Right ventricle myocardium inferior (tissue), 1 donor: ENCODE measurements around the gene COPE. TPM values are rescaled to one million over a fixed set of nuclear protein-coding genes. Genes with fewer than 3 reads are reported as not detected.
"Not testable (repeated sequence)": the region's sequence is repeated elsewhere in the genome, so short reads cannot be mapped to it uniquely, and the experiment has no call there.

Experiments
- ATAC-seq: fragments of 200-7000 bp; cut with Tn5 transposase; one replicate; pipeline ENCODE4 v1.9.1; 2020; ENCODE audit warnings: mild to moderate bottlenecking, moderate library complexity
- DNase-seq: peaks from one replicate; pipeline ENCODE4 v3.0.0; 2021; ENCODE audit errors: missing footprints
- intact Hi-C: fragments of 100-400 bp; cut with DNase I; formaldehyde crosslinking; loops from one replicate; pipeline ENCODE4 v1.11.0; 2022
- total RNA-seq: library from RNA; stranded (reverse); fragmentation: NEBNext Ultra II Directional; extraction: Animal tissue kit (Norgen Biotek cat#: 25700); gene quantifications from one replicate; pipeline ENCODE4 v1.2.1, GENCODE V29; 2021
- donor health status: DM: no; HTN: yes; CAD: no; lungs with severe emphysema.

COPE gene
- total RNA-seq, 1 donor from 2014 or later, result 139 TPM

DNA sequence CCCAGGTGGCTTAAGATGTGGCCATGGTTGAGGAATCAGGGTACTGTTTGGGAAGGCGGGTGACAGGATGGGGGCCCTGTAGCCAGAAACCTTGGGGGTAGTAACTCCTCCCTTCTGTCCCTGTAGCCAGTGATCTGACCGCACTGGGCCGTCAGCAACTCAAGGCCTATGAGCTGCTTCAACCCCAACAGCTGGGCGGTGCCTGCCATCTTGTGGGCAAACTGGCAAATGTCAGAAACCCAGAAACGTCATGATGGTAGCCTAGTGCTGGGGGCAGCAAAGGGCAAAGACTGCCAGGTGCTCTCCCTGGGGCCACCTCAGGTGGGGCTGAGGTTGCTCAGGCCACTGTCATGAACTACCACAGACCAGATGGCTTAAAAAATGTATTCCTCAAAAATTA is 3.5 kb downstream of the COPE start:
- no peak for ATAC-seq
- intact Hi-C loops, result loop anchor here (10.0 kb wide), 1 partner anchor 461 kb away; no protein-coding TSS in a partner anchor
- DNase-seq, result no peak

DNA sequence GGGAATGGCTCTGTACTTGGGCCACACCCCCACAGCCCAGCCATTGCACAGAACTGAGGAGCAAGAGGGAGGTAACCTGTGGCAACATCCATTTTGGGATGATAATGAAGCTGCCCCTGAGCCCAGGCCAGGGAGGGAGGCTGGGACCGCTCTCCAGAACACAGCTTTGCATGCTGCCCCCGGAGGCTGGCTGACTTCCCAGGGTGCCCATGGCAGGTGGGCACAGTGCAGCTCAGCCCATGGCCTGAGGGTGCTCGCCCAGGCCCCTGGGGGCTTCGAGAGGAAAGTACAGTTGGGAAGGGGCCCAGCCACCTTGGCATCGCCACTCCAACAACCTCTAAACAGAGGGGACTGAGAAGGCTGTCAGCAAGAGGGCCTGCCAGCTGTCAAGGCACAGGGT is 5.7 kb downstream of the COPE start:
- ATAC-seq, result no peak
- intact Hi-C loops, result loop anchor here (10.0 kb wide), 1 partner anchor 459 kb away; no protein-coding TSS in a partner anchor
- DNase-seq, result no peak

- intact Hi-C loops, result loop anchor here (10.0 kb wide), 1 partner anchor 458 kb away; no protein-coding TSS in a partner anchor
- DNase-seq, result no peak
- ATAC-seq, result no peak
Observed at GRCh38 chr19:18912933-18913332, 6.3 kb downstream of the COPE start.

GRCh38 chr19:18910801-18911436 is 8.3 kb downstream of the COPE start:
- intact Hi-C loops, result loop anchor here (10.0 kb wide), 1 partner anchor 456 kb away; no protein-coding TSS in a partner anchor
- no peak for ATAC-seq

DNA sequence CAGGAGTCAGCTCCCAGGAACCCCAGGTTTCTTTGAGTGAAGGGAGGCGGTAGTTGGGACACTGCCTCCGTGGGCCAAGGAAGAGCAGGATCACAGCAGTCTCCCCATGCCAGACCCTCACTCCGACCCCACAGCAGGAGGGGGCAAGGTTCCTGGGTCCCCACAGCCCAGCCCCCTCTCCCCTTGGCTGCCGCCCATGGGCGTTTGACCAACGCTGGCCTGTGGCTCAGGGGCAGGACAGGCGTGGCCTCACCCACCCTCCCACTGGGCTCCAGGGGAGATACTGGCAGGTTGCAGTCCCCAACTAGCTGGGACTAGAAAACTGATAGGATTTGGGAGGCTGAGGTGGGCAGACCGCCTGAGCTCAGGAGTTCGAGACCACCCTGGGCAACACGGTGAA is 9.2 kb downstream of the COPE start:
- no peak for ATAC-seq
- intact Hi-C loops, result loop anchor here (10.0 kb wide), 1 partner anchor 455 kb away; no protein-coding TSS in a partner anchor
- DNase-seq, result no peak

More at GRCh38 chr19:18910801-18911436, 8.3 kb downstream of the COPE start:
- DNase-seq, result no peak

DNA sequence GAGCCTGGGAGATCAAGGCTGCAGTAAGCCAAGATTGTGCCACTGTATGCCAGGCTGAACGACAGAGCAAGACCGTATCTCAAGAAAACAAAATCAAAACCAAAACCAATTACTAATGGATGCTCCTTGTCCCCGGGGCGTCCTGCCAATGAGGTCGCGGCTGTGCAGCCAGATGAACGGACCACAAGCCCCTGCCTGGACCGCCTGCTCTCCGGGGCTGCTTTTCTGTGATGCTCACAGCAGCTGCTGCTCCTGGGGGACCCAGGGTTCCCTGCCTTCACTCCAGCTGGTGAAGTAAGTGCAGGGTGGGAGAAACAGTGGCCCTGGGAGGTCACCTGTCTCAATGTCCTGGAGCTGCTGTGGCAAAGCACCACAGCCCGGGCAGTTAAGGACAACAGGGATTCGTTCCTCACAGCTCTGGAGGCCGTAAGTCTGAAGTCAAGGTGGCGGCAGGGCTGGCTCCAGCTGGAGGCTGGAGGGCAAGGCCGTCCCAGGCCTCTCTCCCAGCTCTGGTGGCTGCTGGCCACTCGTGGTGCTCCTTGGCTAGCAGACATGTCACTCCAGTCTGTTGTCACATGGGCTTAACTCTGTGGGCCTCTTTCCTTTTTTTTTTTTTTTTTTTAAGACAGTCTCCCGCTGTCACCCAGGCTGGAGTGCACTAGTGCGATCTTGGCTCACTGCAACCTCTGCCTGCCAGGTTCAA is 10.1 kb downstream of the COPE start:
- intact Hi-C loops, result no loop called here
- ATAC-seq, result no peak
- no peak for DNase-seq

DNA sequence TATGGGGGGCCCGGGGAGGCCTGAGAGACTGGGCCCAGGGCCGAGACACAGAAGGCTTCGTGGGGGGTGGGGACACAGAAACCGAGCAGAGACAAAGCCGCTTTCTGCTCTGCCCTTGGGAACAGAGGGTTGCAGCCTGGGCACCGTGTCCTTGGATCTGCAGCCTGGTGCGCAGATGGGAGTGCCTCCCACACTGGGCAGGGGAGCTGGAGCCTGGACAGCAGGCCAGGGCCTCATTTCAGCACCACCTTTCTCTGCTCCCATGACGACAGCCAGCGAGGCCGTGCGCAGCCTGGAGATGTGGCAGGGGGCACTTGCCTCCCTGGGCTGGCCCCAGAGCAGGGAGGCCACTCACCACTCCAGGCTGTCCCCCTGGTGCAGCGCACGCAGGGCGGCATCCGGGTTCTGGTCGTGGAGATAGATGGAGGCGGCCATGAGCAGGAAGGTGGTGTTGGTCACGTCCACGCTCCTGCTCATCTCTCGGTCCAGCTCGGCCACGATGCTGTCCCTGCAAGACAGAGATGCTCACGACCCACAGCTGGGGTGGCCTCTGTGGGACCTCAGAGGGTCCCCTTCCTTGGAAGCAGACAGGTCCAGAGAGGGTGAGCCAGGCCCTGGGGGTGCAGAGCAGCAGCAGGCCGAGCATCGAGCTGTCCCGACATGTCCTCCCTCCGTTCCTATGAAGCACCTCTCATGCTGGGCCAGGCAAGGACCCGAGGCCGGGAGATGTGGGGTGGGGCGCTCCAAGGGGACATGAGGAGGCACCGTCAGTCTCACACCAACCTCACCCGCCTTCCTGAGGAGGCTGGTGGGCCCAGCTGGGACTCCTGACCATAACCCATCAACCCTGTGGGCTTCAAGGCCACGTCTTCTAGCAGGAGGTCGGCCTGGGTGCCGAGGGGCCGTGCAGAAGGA is 12.3 kb downstream of the COPE start:
- DNase-seq (no peak), ATAC-seq (no peak)

GRCh38 chr19:18905513-18906236 is 13.5 kb downstream of the COPE start:
- intact Hi-C loops, result no loop called here
- DNase-seq (no peak), ATAC-seq (no peak)

More for the DNA sequence above, 12.3 kb downstream of the COPE start:
- intact Hi-C loops, result no loop called here

GRCh38 chr19:18905058-18905456 is 14.1 kb downstream of the COPE start:
- intact Hi-C loops, result no loop called here

GRCh38 chr19:18904334-18905057 is 14.7 kb downstream of the COPE start:
- ATAC-seq, result no peak
- intact Hi-C loops, result no loop called here

More at GRCh38 chr19:18905058-18905456, 14.1 kb downstream of the COPE start:
- no peak for DNase-seq
- no peak for ATAC-seq

GRCh38 chr19:18903156-18904037 is 15.8 kb downstream of the COPE start:
- ATAC-seq (no peak), DNase-seq (no peak)
- intact Hi-C loops, result no loop called here

More at GRCh38 chr19:18904334-18905057, 14.7 kb downstream of the COPE start:
- DNase-seq, result no peak

DNA sequence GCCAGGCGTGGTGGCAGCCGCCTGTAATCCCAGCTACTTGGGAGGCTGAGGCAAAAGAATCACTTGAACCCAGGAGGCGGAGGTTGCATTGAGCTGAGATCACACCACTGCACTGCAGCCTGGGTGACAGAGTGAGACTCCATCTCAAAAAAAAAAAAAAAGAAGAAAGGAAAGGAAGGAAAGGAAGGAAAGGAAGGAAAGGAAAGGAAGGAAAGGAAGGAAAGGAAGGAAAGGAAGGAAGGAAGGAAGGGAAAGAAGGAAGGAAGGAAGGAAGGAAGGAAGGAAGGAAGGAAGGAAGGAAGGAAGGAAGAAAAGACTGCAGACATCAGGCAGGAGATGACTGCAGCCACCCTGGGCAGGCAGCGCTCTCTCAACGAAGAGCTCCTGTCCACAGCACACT is 16.7 kb downstream of the COPE start:
- ATAC-seq, DNase-seq, intact Hi-C loops: not testable (repeated sequence)

- DNase-seq (no peak), ATAC-seq (no peak)
- intact Hi-C loops, result no loop called here
Observed at GRCh38 chr19:18901491-18901890, 17.7 kb downstream of the COPE start.

DNA sequence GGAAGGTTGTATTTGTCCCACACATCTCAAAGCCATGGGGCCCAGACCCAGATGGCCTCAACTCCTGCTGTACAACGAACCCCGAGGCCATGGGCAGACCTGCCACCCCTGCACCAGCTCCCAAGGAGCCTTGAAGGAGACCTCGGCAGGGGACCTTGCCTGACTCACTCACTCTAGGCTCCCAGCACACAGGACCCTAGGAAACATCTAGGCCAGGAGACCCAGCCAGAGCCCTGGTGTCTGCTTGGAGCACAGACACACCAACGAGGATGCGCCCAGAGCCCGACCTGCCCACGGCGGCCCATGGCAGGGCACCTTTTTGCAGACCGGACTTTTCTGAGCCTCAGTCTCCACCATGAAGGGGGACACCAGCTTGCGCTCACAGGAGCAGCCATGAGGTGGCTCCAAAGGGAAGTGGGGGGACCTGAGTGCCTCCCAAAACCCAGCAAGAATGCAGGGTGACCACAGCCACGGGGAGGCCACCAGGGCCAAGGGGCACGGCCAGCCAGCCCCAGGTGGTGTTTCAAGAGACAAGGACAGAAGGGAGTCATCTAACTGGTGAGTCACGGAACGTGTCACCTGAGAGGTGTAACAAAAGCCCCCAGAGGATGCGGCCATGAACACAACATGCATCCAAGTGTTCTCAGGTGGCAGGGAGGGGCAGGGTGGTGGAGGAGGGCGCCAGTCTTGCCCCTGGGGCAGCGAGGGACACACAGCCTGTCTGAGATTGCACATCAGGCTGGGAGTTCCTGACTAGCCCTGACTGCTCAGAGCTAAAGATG is 18.3 kb downstream of the COPE start:
- ATAC-seq, result no peak
- no peak for DNase-seq
- intact Hi-C loops, result no loop called here

- intact Hi-C loops, result loop anchor here (10.0 kb wide), 1 partner anchor 85 kb away; no protein-coding TSS in a partner anchor
- ATAC-seq (no peak), DNase-seq (no peak)
Observed at GRCh38 chr19:18899624-18900560, 19.3 kb downstream of the COPE start.
